Peyer's patch (tissue), 4 donors: ENCODE measurements around the gene DNAH6. TPM values are rescaled to one million over a fixed set of nuclear protein-coding genes. Genes with fewer than 3 reads are reported as not detected.

Experiments used
- DNase-seq, 3 donors: peaks; one replicate each; pipeline ENCODE4 v3.0.0-alpha.2; 2017 to 2019
- H3K27ac ChIP-seq, 4 donors: fragments of 200-600 bp; sonication (generic); one replicate each; pipeline ENCODE4 v1.5.1; 2016 to 2019
- H3K27me3 ChIP-seq, 2 donors: fragments of 200-600 bp; sonication (generic); one replicate each; pipeline ENCODE4 v1.5.1; 2019
- H3K36me3 ChIP-seq, 3 donors: fragments of 200-600 bp; sonication (generic); one replicate each; pipeline ENCODE4 v1.5.1; 2016 to 2019
- H3K4me1 ChIP-seq, 4 donors: fragments of 200-600 bp; sonication (generic); one replicate each; pipeline ENCODE4 v1.5.1; 2016 to 2019
- H3K4me3 ChIP-seq, 4 donors: fragments of 200-600 bp; sonication (generic); 1 replicate in 3 of 4; 2 replicates in 1 of 4; pipeline ENCODE4 v1.5.1; 2016 to 2019; ENCODE audit warnings: mild to moderate bottlenecking in 1 of 4
- H3K9me3 ChIP-seq, 4 donors: fragments of 200-600 bp; sonication (generic); one replicate each; pipeline ENCODE4 v1.5.1; 2016 to 2019; ENCODE audit warnings: mild to moderate bottlenecking in 1 of 4
- CTCF ChIP-seq, 6 experiments: fragments of 450-650 bp in 4 of 6; fragments of 200-600 bp in 2 of 6; sonication (generic) in 1 of 6; IDR thresholded peaks; one replicate each; pipeline ENCODE4 v1.5.1; 2017 to 2019; ENCODE audit warnings: antibody characterized with exemption in 6 of 6, mild to moderate bottlenecking in 3 of 6, moderate library complexity in 1 of 6
- POLR2A ChIP-seq, 2 donors: fragments of 450-650 bp; IDR thresholded peaks; one replicate each; pipeline ENCODE4 v1.5.1; 2017; ENCODE audit warnings: antibody characterized with exemption in 2 of 2, mild to moderate bottlenecking in 2 of 2, moderate library complexity in 2 of 2
- total RNA-seq, 4 donors: library from RNA; depleted of rRNA; stranded (reverse); fragments of >200 nt; gene quantifications; one replicate each; pipeline ENCODE4 v1.1.0, GENCODE V29; 2016

The DNAH6 gene
- total RNA-seq, 4 donors from 2014 or later = under 0.01 to 4.2 (median 1.3) TPM

GRCh38 chr2:84735389-84735788, 219.1 kb downstream of the DNAH6 start:
- H3K4me3 ChIP-seq = no peak overlapping the region
- DNase-seq = no peak
- H3K9me3 ChIP-seq = no peaks in the 10 kb centered on the region
- H3K27me3 ChIP-seq = no peaks in the 10 kb centered on the region
- H3K4me1 ChIP-seq = no peaks in the 10 kb centered on the region
- no peaks in the 10 kb centered on the region for H3K36me3 ChIP-seq
- H3K27ac ChIP-seq = no peak overlapping the region
- TF ChIP-seq CTCF (IDR thresholded peaks at IDR 0.05) = no peak
- TF ChIP-seq POLR2A (IDR thresholded peaks at IDR 0.05) = no peak

- H3K4me1 ChIP-seq = no peaks in the 10 kb centered on the region
- no peak overlapping the region for H3K27ac ChIP-seq
- no peaks in the 10 kb centered on the region for H3K9me3 ChIP-seq
- DNase-seq = peak in 2 of 3 donors; percentile 21 to 68
- H3K4me3 ChIP-seq = no peak overlapping the region
- H3K27me3 ChIP-seq = no peaks in the 10 kb centered on the region
- no peaks in the 10 kb centered on the region for H3K36me3 ChIP-seq
- TF ChIP-seq CTCF (IDR thresholded peaks at IDR 0.05) (peak in 1 of 6 experiments; percentile 30), POLR2A (IDR thresholded peaks at IDR 0.05) (no peak)
Observed at GRCh38 chr2:84741182-84741822, 225.0 kb downstream of the DNAH6 start.

- Histone ChIP-seq H3K36me3 (no peaks in the 10 kb centered on the region), H3K9me3 (no peaks in the 10 kb centered on the region), H3K4me3 (no peak overlapping the region), H3K27ac (no peak overlapping the region), H3K4me1 (no peaks in the 10 kb centered on the region), H3K27me3 (no peaks in the 10 kb centered on the region)
- no peak for DNase-seq
- TF ChIP-seq POLR2A (IDR thresholded peaks at IDR 0.05) = no peak
- TF ChIP-seq CTCF (IDR thresholded peaks at IDR 0.05) = no peak
Observed at GRCh38 chr2:84748341-84748740, 232.0 kb downstream of the DNAH6 start.

- no peaks in the 10 kb centered on the region for H3K36me3 ChIP-seq
- no peak for TF ChIP-seq POLR2A (IDR thresholded peaks at IDR 0.05)
- no peak for TF ChIP-seq CTCF (IDR thresholded peaks at IDR 0.05)
- no peak overlapping the region for H3K27ac ChIP-seq
- no peaks in the 10 kb centered on the region for H3K27me3 ChIP-seq
- no peaks in the 10 kb centered on the region for H3K4me1 ChIP-seq
- no peaks in the 10 kb centered on the region for H3K9me3 ChIP-seq
- H3K4me3 ChIP-seq = no peak overlapping the region
- DNase-seq = no peak
Observed at GRCh38 chr2:84749442-84749841, 233.1 kb downstream of the DNAH6 start.

- no peaks in the 10 kb centered on the region for H3K36me3 ChIP-seq
- H3K4me1 ChIP-seq = no peaks in the 10 kb centered on the region
- H3K27ac ChIP-seq = no peak overlapping the region
- H3K4me3 ChIP-seq = no peak overlapping the region
- no peaks in the 10 kb centered on the region for H3K27me3 ChIP-seq
- no peak for TF ChIP-seq POLR2A (IDR thresholded peaks at IDR 0.05)
- TF ChIP-seq CTCF (IDR thresholded peaks at IDR 0.05) = no peak
- H3K9me3 ChIP-seq = peaks cover 0 to 4% (median 0%) of the 10 kb centered on the region in 4 donors
- DNase-seq = no peak
Observed at GRCh38 chr2:84755096-84755495, 238.8 kb downstream of the DNAH6 start.
